Measurements from ENCODE around the gene KCNH2.

The KCNH2 gene

GRCh38 chr7:150903606-150904005 lies 74.5 kb downstream of the KCNH2 start:
- DNase-seq = no peak

GRCh38 chr7:150902078-150903033 lies 75.8 kb downstream of the KCNH2 start:
- DNase-seq = peak; percentile 11 to 28

GRCh38 chr7:150901160-150902035 lies 76.7 kb downstream of the KCNH2 start:
- DNase-seq = peak; percentile 83 to 96

- no peak for DNase-seq
These were observed 77.4 kb downstream of the KCNH2 start for GRCh38 chr7:150900675-150901074.

GRCh38 chr7:150898475-150899011 lies 79.6 kb downstream of the KCNH2 start:
- DNase-seq = peak; percentile 62 to 68

- no peak for DNase-seq
These were observed 80.3 kb downstream of the KCNH2 start for GRCh38 chr7:150897502-150898474.

- no peak for DNase-seq
These were observed 81.4 kb downstream of the KCNH2 start for GRCh38 chr7:150896562-150897209.

GRCh38 chr7:150895809-150896208 lies 82.3 kb downstream of the KCNH2 start:
- no peak for DNase-seq

Data from NCI-H524 (cell line).